HCT116 (cell line): Measurements from ENCODE around the gene NPFFR1. TPM values are rescaled to one million over a fixed set of nuclear protein-coding genes. Genes with fewer than 3 reads are reported as not detected.

ENCODE experiments used
- ATAC-seq: fragments of 200-7000 bp; cut with Tn5 transposase; 2 replicates; pipeline ENCODE4 v1.9.1; 2020; ENCODE audit warnings: mild to moderate bottlenecking, moderate library complexity
- BruUV-seq: library from RNA; stranded (reverse); fragments of 400-500 nt; replicated peaks from 2 replicates; lab custom pipeline; 2021; lab: Mats Ljungman, UMichigan
- CTCF ChIA-PET: fragments of 300-600 bp; sonication (Branson Sonifier 250); formaldehyde crosslinking; loops from one replicate; lab custom pipeline; 2021; ENCODE audit warnings: antibody characterized with exemption; lab: Charles Lee
- POLR2A ChIA-PET: fragments of 300-600, 350-600 bp; sonication (Branson Sonifier 250); formaldehyde crosslinking; loops from one replicate; lab custom pipeline; 2021; ENCODE audit warnings: antibody characterized with exemption; lab: Charles Lee
- RAD21 ChIA-PET, 2 experiments: fragments of 300-600 bp; sonication (Branson Sonifier 250); formaldehyde crosslinking; loops; one replicate each; lab custom pipeline; 2023; ENCODE audit warnings: low total read pairs in 2 of 2; ENCODE audit not compliant: uncharacterized antibody in 2 of 2, unreplicated experiment in 2 of 2, low non-redundant PET in 1 of 2; lab: Charles Lee
- DNase-seq: peaks from one replicate; pipeline ENCODE4 v3.0.0-alpha.2; 2010; ENCODE audit warnings: low read depth, low spot score
- H2AFZ ChIP-seq: fragments of 200-600 bp; shearing (Covaris generic), sonication (generic); 2 replicates; pipeline ENCODE4 v1.6.1; 2017; ENCODE audit warnings: low read depth, mixed run types, mixed read lengths, antibody characterized with exemption, low read length; ENCODE audit not compliant: poor library complexity, severe bottlenecking
- H3K27ac ChIP-seq: 2 replicates; pipeline ENCODE4 v1.5.1; 2012; ENCODE audit warnings: low read depth, low read length
- H3K27me3 ChIP-seq: fragments of 200-600 bp; sonication (generic); 2 replicates; pipeline ENCODE4 v1.6.1; 2016; ENCODE audit warnings: mixed run types, low read length, mixed read lengths; ENCODE audit not compliant: insufficient read depth
- H3K36me3 ChIP-seq, 2 experiments: fragments of 200-500 bp in 1 of 2; fragments of 200-600 bp in 1 of 2; sonication (Bioruptor generic) in 1 of 2; sonication (generic) in 1 of 2; 2 replicates each; pipeline versions ENCODE4 v1.5.1 to v1.6.1; 2014 to 2016; ENCODE audit warnings: low read length in 2 of 2, inconsistent platforms in 1 of 2, mixed read lengths in 1 of 2, mixed run types in 1 of 2; ENCODE audit not compliant: insufficient read depth in 2 of 2, control insufficient read depth in 1 of 2
- H3K4me1 ChIP-seq, 2 experiments: fragments of 200-600 bp in 1 of 2; sonication (generic) in 1 of 2; 2 replicates each; pipeline versions ENCODE4 v1.5.1 to v1.6.1; 2012 to 2017; ENCODE audit warnings: low read length in 2 of 2, inconsistent platforms in 1 of 2, mild to moderate bottlenecking in 1 of 2, mixed read lengths in 1 of 2, mixed run types in 1 of 2, moderate library complexity in 1 of 2; ENCODE audit not compliant: insufficient read depth in 2 of 2, control insufficient read depth in 1 of 2
- H3K4me2 ChIP-seq: fragments of 200-600 bp; sonication (generic); 2 replicates; pipeline ENCODE4 v1.6.1; 2017; ENCODE audit warnings: mixed run types, low read length, mixed read lengths
- H3K4me3 ChIP-seq, 2 experiments: fragments of 200-600 bp in 1 of 2; sonication (generic) in 1 of 2; replicated peaks in 1 of 2; 2 replicates each; pipeline ENCODE4 v1.5.1; 2011 to 2016; ENCODE audit warnings: low read length in 2 of 2, control low read depth in 1 of 2, low read depth in 1 of 2, mild to moderate bottlenecking in 1 of 2, mixed read lengths in 1 of 2, mixed run types in 1 of 2
- H3K79me2 ChIP-seq: fragments of 200-600 bp; sonication (generic); 2 replicates; pipeline ENCODE4 v1.6.1; 2017; ENCODE audit warnings: mild to moderate bottlenecking, mixed run types, low read length, moderate library complexity, mixed read lengths; ENCODE audit not compliant: insufficient read depth
- H3K9ac ChIP-seq: fragments of 200-600 bp; sonication (generic); 2 replicates; pipeline ENCODE4 v1.6.1; 2016; ENCODE audit warnings: low read length, mixed read lengths
- H3K9me2 ChIP-seq: fragments of 200-600 bp; sonication (generic), shearing (Covaris generic); 2 replicates; pipeline ENCODE4 v1.6.1; 2017; ENCODE audit warnings: mixed run types, mild to moderate bottlenecking, moderate library complexity; ENCODE audit not compliant: insufficient read depth
- H3K9me3 ChIP-seq, 2 experiments: fragments of 200-500 bp in 1 of 2; fragments of 200-600 bp in 1 of 2; sonication (Bioruptor generic) in 1 of 2; sonication (generic) in 1 of 2; 2 replicates each; pipeline ENCODE4 v1.6.1; 2014 to 2017; ENCODE audit warnings: low read length in 2 of 2, mixed read lengths in 2 of 2, inconsistent platforms in 1 of 2, low read depth in 1 of 2, mild to moderate bottlenecking in 1 of 2, mixed run types in 1 of 2, moderate library complexity in 1 of 2; ENCODE audit not compliant: control insufficient read depth in 1 of 2, insufficient read depth in 1 of 2
- H4K20me1 ChIP-seq: fragments of 200-600 bp; sonication (generic), shearing (Covaris generic); 2 replicates; pipeline ENCODE4 v1.6.1; 2017; ENCODE audit warnings: mixed run types, mild to moderate bottlenecking, moderate library complexity; ENCODE audit not compliant: insufficient read depth
- CBX3 ChIP-seq: IDR thresholded peaks from 2 replicates; pipeline ENCODE4 v1.6.1; 2012; ENCODE audit warnings: low read depth
- CEBPB ChIP-seq: IDR thresholded peaks from 2 replicates; pipeline ENCODE4 v1.6.1; 2012; ENCODE audit warnings: low read depth
- EGR1 ChIP-seq: IDR thresholded peaks from 2 replicates; pipeline ENCODE4 v1.6.1; 2012; ENCODE audit warnings: low read depth
- ELF1 ChIP-seq: IDR thresholded peaks from 2 replicates; pipeline ENCODE4 v1.6.1; 2012; ENCODE audit warnings: low read depth, borderline replicate concordance
- EZH2phosphoT487 ChIP-seq: fragments of 200-600 bp; IDR thresholded peaks from 2 replicates; pipeline ENCODE4 v1.6.1; 2018; ENCODE audit warnings: antibody characterized with exemption, borderline replicate concordance
- FOSL1 ChIP-seq: IDR thresholded peaks from 2 replicates; pipeline ENCODE4 v1.6.1; 2012; ENCODE audit warnings: low read depth
- JUND ChIP-seq: IDR thresholded peaks from 2 replicates; pipeline ENCODE4 v1.6.1; 2012
- POLR2A ChIP-seq: IDR thresholded peaks from 2 replicates; pipeline ENCODE4 v1.7.0; 2011; ENCODE audit warnings: borderline replicate concordance; ENCODE audit not compliant: insufficient read depth, insufficient read length; ENCODE audit errors: extremely low read depth
- POLR2AphosphoS5 ChIP-seq: IDR thresholded peaks from 2 replicates; pipeline ENCODE4 v1.6.1; 2011; ENCODE audit warnings: mild to moderate bottlenecking, low read depth, low read length, moderate library complexity
- RAD21 ChIP-seq: IDR thresholded peaks from 2 replicates; pipeline ENCODE4 v1.6.1; 2012; ENCODE audit warnings: low read depth, mild to moderate bottlenecking
- SRF ChIP-seq: IDR thresholded peaks from 2 replicates; pipeline ENCODE4 v1.6.1; 2012; ENCODE audit warnings: low read depth
- ZFX ChIP-seq: fragments of 450-650 bp; IDR thresholded peaks from 2 replicates; pipeline ENCODE4 v1.6.1; 2017
- intact Hi-C: fragments of 100-400 bp; cut with micrococcal nuclease; formaldehyde crosslinking; loops from 2 replicates; pipeline ENCODE4 v1.10.0; 2022
- total RNA-seq: library from RNA; stranded (reverse); gene quantifications from one replicate; pipeline ENCODE4 v1.2.1, GENCODE V29; 2021; ENCODE audit not compliant: unreplicated experiment
- TF ChIP-seq, protein P1 (sequence below): IDR thresholded peaks from 2 replicates; pipeline ENCODE4 v1.6.1; 2012
- TF ChIP-seq, protein P2 (sequence below): IDR thresholded peaks from 2 replicates; pipeline ENCODE4 v1.6.1; 2012; ENCODE audit warnings: low read depth
- TF ChIP-seq, protein P3 (sequence below): IDR thresholded peaks from 2 replicates; pipeline ENCODE4 v1.6.1; 2011; ENCODE audit warnings: mild to moderate bottlenecking, low read length, moderate library complexity; ENCODE audit not compliant: insufficient replicate concordance; ENCODE audit errors: extremely low read depth

Gene NPFFR1
- total RNA-seq, 1 experiment from 2014 or later, result 0.02 TPM

DNA sequence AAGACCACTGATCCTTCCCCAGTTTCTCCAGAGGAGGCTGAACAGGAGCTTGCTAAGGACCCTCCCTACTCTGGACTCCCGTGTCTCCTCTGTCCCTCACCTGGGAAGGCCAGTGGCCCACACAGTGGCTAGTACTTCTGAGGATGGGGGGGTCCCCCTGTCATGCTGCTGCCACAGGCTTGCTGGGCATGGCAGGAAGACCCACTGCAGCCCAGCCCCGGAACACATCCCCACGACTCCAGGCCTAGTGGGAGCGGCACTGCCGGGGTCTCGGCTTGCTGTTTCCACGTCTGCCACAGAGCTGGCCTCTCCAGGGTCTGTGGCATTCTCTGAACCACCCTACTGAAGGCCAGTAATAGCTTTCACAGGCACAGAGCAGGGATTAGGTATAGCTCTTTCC lies 25.9 kb upstream of the NPFFR1 start:
- Histone ChIP-seq H4K20me1 (no peaks in the 10 kb centered on the region), H3K9me2 (no peaks in the 10 kb centered on the region), H3K27me3 (no peaks in the 10 kb centered on the region), H3K4me2 (no peak overlapping the region), H3K9ac (no peak overlapping the region), H2AFZ (no peak overlapping the region), H3K9me3 (no peaks in the 10 kb centered on the region), H3K36me3 (no peaks in the 10 kb centered on the region), H3K4me1 (no peaks in the 10 kb centered on the region), H3K79me2 (no peaks in the 10 kb centered on the region), H3K4me3 (no peak overlapping the region), H3K27ac (no peak overlapping the region)
- no TSS peak for BruUV-seq
- no peak for TF ChIP-seq EGR1
- no peak for TF ChIP-seq POLR2AphosphoS5
- TF ChIP-seq RAD21, result no peak
- no peak for TF ChIP-seq FOSL1
- TF ChIP-seq SRF, result no peak
- TF ChIP-seq, protein P1, sequence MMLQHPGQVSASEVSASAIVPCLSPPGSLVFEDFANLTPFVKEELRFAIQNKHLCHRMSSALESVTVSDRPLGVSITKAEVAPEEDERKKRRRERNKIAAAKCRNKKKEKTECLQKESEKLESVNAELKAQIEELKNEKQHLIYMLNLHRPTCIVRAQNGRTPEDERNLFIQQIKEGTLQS, result no peak
- TF ChIP-seq CEBPB, result no peak
- TF ChIP-seq, protein P2, sequence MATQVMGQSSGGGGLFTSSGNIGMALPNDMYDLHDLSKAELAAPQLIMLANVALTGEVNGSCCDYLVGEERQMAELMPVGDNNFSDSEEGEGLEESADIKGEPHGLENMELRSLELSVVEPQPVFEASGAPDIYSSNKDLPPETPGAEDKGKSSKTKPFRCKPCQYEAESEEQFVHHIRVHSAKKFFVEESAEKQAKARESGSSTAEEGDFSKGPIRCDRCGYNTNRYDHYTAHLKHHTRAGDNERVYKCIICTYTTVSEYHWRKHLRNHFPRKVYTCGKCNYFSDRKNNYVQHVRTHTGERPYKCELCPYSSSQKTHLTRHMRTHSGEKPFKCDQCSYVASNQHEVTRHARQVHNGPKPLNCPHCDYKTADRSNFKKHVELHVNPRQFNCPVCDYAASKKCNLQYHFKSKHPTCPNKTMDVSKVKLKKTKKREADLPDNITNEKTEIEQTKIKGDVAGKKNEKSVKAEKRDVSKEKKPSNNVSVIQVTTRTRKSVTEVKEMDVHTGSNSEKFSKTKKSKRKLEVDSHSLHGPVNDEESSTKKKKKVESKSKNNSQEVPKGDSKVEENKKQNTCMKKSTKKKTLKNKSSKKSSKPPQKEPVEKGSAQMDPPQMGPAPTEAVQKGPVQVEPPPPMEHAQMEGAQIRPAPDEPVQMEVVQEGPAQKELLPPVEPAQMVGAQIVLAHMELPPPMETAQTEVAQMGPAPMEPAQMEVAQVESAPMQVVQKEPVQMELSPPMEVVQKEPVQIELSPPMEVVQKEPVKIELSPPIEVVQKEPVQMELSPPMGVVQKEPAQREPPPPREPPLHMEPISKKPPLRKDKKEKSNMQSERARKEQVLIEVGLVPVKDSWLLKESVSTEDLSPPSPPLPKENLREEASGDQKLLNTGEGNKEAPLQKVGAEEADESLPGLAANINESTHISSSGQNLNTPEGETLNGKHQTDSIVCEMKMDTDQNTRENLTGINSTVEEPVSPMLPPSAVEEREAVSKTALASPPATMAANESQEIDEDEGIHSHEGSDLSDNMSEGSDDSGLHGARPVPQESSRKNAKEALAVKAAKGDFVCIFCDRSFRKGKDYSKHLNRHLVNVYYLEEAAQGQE, result no peak
- no peak for TF ChIP-seq POLR2A
- no peak for TF ChIP-seq ZFX
- TF ChIP-seq JUND, result no peak
- no peak for TF ChIP-seq EZH2phosphoT487
- TF ChIP-seq ELF1, result no peak
- TF ChIP-seq CBX3, result no peak
- TF ChIP-seq, protein P3, sequence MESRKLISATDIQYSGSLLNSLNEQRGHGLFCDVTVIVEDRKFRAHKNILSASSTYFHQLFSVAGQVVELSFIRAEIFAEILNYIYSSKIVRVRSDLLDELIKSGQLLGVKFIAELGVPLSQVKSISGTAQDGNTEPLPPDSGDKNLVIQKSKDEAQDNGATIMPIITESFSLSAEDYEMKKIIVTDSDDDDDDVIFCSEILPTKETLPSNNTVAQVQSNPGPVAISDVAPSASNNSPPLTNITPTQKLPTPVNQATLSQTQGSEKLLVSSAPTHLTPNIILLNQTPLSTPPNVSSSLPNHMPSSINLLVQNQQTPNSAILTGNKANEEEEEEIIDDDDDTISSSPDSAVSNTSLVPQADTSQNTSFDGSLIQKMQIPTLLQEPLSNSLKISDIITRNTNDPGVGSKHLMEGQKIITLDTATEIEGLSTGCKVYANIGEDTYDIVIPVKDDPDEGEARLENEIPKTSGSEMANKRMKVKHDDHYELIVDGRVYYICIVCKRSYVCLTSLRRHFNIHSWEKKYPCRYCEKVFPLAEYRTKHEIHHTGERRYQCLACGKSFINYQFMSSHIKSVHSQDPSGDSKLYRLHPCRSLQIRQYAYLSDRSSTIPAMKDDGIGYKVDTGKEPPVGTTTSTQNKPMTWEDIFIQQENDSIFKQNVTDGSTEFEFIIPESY, result no peak
- ATAC-seq, result no peak
- intact Hi-C loops, result no loop called here
- CTCF ChIA-PET, result no interaction called here
- no peak for DNase-seq
- RAD21 ChIA-PET, result no interaction called here
- POLR2A ChIA-PET, result no interaction called here
